H9 (cell line): ENCODE data around the gene EEF2K. TPM values are rescaled to one million over a fixed set of nuclear protein-coding genes. Genes with fewer than 3 reads are reported as not detected.

Experiments
- DNase-seq: peaks from one replicate; pipeline ENCODE4 v3.0.0-alpha.2; 2017
- H2AFZ ChIP-seq: one replicate; pipeline ENCODE4 v1.6.1; 2013; ENCODE audit warnings: mild to moderate bottlenecking, low read length, control low read depth, moderate library complexity
- H2AK5ac ChIP-seq: 2 replicates; pipeline ENCODE4 v1.6.1; 2013; ENCODE audit warnings: low read length, control low read depth, mixed read lengths; ENCODE audit not compliant: insufficient read length
- H2BK120ac ChIP-seq: one replicate; pipeline ENCODE4 v1.6.1; 2013; ENCODE audit warnings: low read depth, mild to moderate bottlenecking, low read length, control low read depth, inconsistent platforms; ENCODE audit not compliant: poor library complexity, severe bottlenecking
- H2BK12ac ChIP-seq: 2 replicates; pipeline ENCODE4 v1.6.1; 2013; ENCODE audit warnings: low read length, control low read depth, mixed read lengths, low read depth; ENCODE audit not compliant: insufficient read length
- H2BK15ac ChIP-seq: 2 replicates; pipeline ENCODE4 v1.6.1; 2013; ENCODE audit warnings: low read depth, low read length, control low read depth
- H2BK20ac ChIP-seq: one replicate; pipeline ENCODE4 v1.6.1; 2013; ENCODE audit warnings: low read depth, mild to moderate bottlenecking, low read length, control low read depth, inconsistent platforms; ENCODE audit not compliant: poor library complexity, severe bottlenecking
- H2BK5ac ChIP-seq: 2 replicates; pipeline ENCODE4 v1.6.1; 2013; ENCODE audit warnings: low read length, control low read depth, mixed read lengths; ENCODE audit not compliant: insufficient read length
- H3K14ac ChIP-seq: 2 replicates; pipeline ENCODE4 v1.6.1; 2013; ENCODE audit warnings: low read length, control low read depth; ENCODE audit not compliant: insufficient read depth
- H3K18ac ChIP-seq: 2 replicates; pipeline ENCODE4 v1.6.1; 2013; ENCODE audit warnings: low read depth, mild to moderate bottlenecking, mixed read lengths, low read length, control low read depth; ENCODE audit not compliant: insufficient read length
- H3K23ac ChIP-seq: 2 replicates; pipeline ENCODE4 v1.6.1; 2013; ENCODE audit warnings: low read length, control low read depth, mixed read lengths, low read depth; ENCODE audit not compliant: insufficient read length
- H3K23me2 ChIP-seq: 2 replicates; pipeline ENCODE4 v1.6.1; 2013; ENCODE audit warnings: low read depth, mild to moderate bottlenecking, mixed read lengths, low read length, control low read depth; ENCODE audit not compliant: insufficient read length, poor library complexity, severe bottlenecking
- H3K27ac ChIP-seq: 2 replicates; pipeline ENCODE4 v1.5.1; 2013; ENCODE audit warnings: low read length, control low read depth, mixed read lengths, low read depth; ENCODE audit not compliant: insufficient read length
- H3K27me3 ChIP-seq: 2 replicates; pipeline ENCODE4 v1.6.1; 2013; ENCODE audit warnings: low read length, control low read depth, inconsistent platforms; ENCODE audit not compliant: insufficient read depth
- H3K4ac ChIP-seq: 2 replicates; pipeline ENCODE4 v1.6.1; 2013; ENCODE audit warnings: low read depth, mild to moderate bottlenecking, control low read depth, inconsistent platforms, low read length, moderate library complexity
- H3K4me1 ChIP-seq: 2 replicates; pipeline ENCODE4 v1.6.1; 2013; ENCODE audit warnings: low read length, control low read depth, inconsistent platforms; ENCODE audit not compliant: insufficient read depth
- H3K4me2 ChIP-seq: 2 replicates; pipeline ENCODE4 v1.6.1; 2013; ENCODE audit warnings: low read length, control low read depth, mixed read lengths; ENCODE audit not compliant: insufficient read length, insufficient read depth
- H3K56ac ChIP-seq: 2 replicates; pipeline ENCODE4 v1.6.1; 2013; ENCODE audit warnings: low read depth, mild to moderate bottlenecking, mixed read lengths, low read length, control low read depth; ENCODE audit not compliant: insufficient read length
- H3K79me1 ChIP-seq: 2 replicates; pipeline ENCODE4 v1.6.1; 2013; ENCODE audit warnings: low read depth, mild to moderate bottlenecking, moderate library complexity, low read length, control low read depth, inconsistent platforms; ENCODE audit not compliant: insufficient read depth, poor library complexity, severe bottlenecking
- H3K79me2 ChIP-seq: 2 replicates; pipeline ENCODE4 v1.6.1; 2013; ENCODE audit warnings: low read length, control low read depth, inconsistent platforms; ENCODE audit not compliant: insufficient read depth
- H3K9ac ChIP-seq: 2 replicates; pipeline ENCODE4 v1.6.1; 2013; ENCODE audit warnings: low read length, control low read depth, mixed read lengths; ENCODE audit not compliant: insufficient read length; ENCODE audit errors: extremely low read depth
- H3K9me3 ChIP-seq: one replicate; pipeline ENCODE4 v1.6.1; 2013; ENCODE audit warnings: low read depth, low read length, inconsistent platforms; ENCODE audit not compliant: control insufficient read depth
- H3T11ph ChIP-seq: one replicate; pipeline ENCODE4 v1.6.1; 2013; ENCODE audit warnings: mild to moderate bottlenecking, low read length, control low read depth, inconsistent platforms
- H4K20me1 ChIP-seq: one replicate; pipeline ENCODE4 v1.6.1; 2013; ENCODE audit not compliant: control insufficient read depth, insufficient read length, insufficient read depth
- H4K5ac ChIP-seq: 2 replicates; pipeline ENCODE4 v1.6.1; 2013; ENCODE audit warnings: low read depth, mild to moderate bottlenecking, mixed read lengths, low read length, control low read depth; ENCODE audit not compliant: insufficient read length
- H4K8ac ChIP-seq: replicated peaks from 2 replicates; pipeline ENCODE4 v1.6.1; 2013; ENCODE audit warnings: low read length, control low read depth, mixed read lengths, low read depth; ENCODE audit not compliant: insufficient read length
- H4K91ac ChIP-seq: 2 replicates; pipeline ENCODE4 v1.6.1; 2013; ENCODE audit warnings: low read depth, mild to moderate bottlenecking, moderate library complexity, mixed read lengths, low read length, control low read depth; ENCODE audit not compliant: insufficient read length
- H3K27ac Mint-ChIP-seq, 3 experiments: 2 replicates in 2 of 3; 3 replicates in 1 of 3; pipeline ENCODE4 v1.8.0; 2020 to 2021; ENCODE audit warnings: mixed read lengths in 3 of 3, mild to moderate bottlenecking in 1 of 3, moderate library complexity in 1 of 3
- H3K27me3 Mint-ChIP-seq: 2 replicates; pipeline ENCODE4 v1.8.0; 2021; ENCODE audit warnings: low read depth, mild to moderate bottlenecking, moderate library complexity, mixed read lengths
- H3K36me3 Mint-ChIP-seq, 3 experiments: 2 replicates in 2 of 3; 3 replicates in 1 of 3; pipeline ENCODE4 v1.8.0; 2020 to 2021; ENCODE audit warnings: low read depth in 3 of 3, mixed read lengths in 3 of 3; ENCODE audit not compliant: insufficient read depth in 1 of 3
- H3K4me1 Mint-ChIP-seq, 2 experiments: 2 replicates each; pipeline ENCODE4 v1.8.0; 2020; ENCODE audit warnings: mixed read lengths in 2 of 2
- H3K4me3 Mint-ChIP-seq, 2 experiments: 2 replicates in 1 of 2; 3 replicates in 1 of 2; pipeline ENCODE4 v1.8.0; 2020 to 2021; ENCODE audit warnings: mild to moderate bottlenecking in 2 of 2, mixed read lengths in 2 of 2, moderate library complexity in 1 of 2
- H3K9me3 Mint-ChIP-seq, 2 experiments: 2 replicates in 1 of 2; 3 replicates in 1 of 2; pipeline ENCODE4 v1.8.0; 2020; ENCODE audit warnings: mild to moderate bottlenecking in 2 of 2, mixed read lengths in 2 of 2, moderate library complexity in 1 of 2
- WGBS: extraction: QIAGEN DNeasy Blood & Tissue Kit; methylation state at CpG from one replicate; pipeline ENCODE4 v1.1.7; 2013; ENCODE audit warnings: missing lambda C conversion rate, low lambda C conversion rate, mixed read lengths; ENCODE audit not compliant: insufficient read length; ENCODE audit errors: extremely low coverage; 5-methylcytosine and 5-hydroxymethylcytosine counted together
- total RNA-seq: library from RNA; stranded (reverse); gene quantifications from 2 replicates; pipeline ENCODE4 v1.2.1, GENCODE V29; 2021
- TF ChIP-seq, protein P1 (sequence below): fragments of 200-600 bp; sonication (generic); conservative IDR thresholded peaks from 3 replicates; pipeline ENCODE4 v1.8.0; 2021; ENCODE audit warnings: antibody characterized with exemption, mild to moderate bottlenecking

Gene EEF2K
- total RNA-seq, 1 experiment from 2014 or later, result 20.7 TPM

DNA sequence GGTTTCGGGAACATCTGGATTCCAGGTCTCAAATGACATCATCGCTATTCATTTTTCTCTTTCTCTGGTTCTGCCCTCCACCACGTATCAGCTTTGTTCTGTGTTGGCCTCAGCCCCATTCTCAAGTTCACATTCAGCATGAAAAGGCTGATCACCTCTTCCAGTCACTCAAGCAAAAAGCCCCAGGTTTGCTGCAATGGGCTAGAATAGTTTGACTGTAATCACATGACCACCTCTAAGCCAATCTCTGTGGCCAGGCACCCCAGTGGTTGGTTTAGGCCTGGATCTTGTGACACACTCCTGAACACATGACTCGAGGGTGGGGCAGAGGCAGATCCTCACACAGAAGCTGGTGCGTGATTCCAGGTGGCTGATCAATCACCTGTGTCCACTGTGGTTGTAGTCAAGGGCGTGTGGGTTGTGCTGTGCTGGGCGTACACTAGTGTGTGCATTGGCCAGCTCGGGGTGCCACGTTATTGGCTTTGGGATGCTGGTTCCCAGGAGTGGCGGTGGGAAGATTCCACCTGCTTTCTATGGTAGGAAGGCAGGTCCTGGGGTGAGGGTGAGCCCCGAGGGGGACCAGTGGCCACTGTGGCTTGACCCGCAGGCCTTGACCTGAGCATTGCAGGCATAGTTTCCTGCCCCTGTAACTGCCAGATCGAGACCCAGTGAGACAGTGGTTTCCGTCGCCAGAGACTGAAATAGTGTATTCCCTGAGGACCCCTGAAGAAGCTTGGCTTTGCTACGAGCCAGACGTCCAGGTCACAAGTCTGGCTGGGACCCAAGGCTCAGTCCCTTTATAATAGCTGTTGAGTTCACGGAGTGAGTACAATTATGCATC lies 12.0 kb downstream of the EEF2K start:
- H3K4me1 ChIP-seq, result no peaks in the 10 kb centered on the region; the same call in 1 of the 2 replicates
- WGBS, result no CpG with 5 or more reads among the region's 18 CpGs
- no peak overlapping the region for H4K5ac ChIP-seq
- no peak overlapping the region for H3K18ac ChIP-seq
- H3K23me2 ChIP-seq, result no peaks in the 10 kb centered on the region
- H4K20me1 ChIP-seq, result no peaks in the 10 kb centered on the region
- H3K23ac ChIP-seq, result no peak overlapping the region
- Mint-ChIP-seq H3K9me3 (peaks cover 0 to 6% of the 10 kb centered on the region in 2 experiments; a peak in 1 of 5 replicates), H3K4me3 (no peak overlapping the region), H3K4me1 (peaks cover 8 to 11% of the 10 kb centered on the region in 2 experiments), H3K27me3 (no peaks in the 10 kb centered on the region; the same call in 1 of the 2 replicates), H3K27ac (peak overlapping the region in 2 of 3 experiments; percentile 10 to 54; a peak in 4 of 7 replicates), H3K36me3 (peaks cover 5 to 20% (median 12%) of the 10 kb centered on the region in 3 experiments; a peak in 6 of 7 replicates)
- DNase-seq, result peak; percentile 59
- H3K79me2 ChIP-seq, result no peaks in the 10 kb centered on the region
- H3K4me2 ChIP-seq, result no peak overlapping the region
- no peak overlapping the region for H3T11ph ChIP-seq
- H2AFZ ChIP-seq, result no peak overlapping the region
- no peak overlapping the region for H2BK15ac ChIP-seq
- H2BK5ac ChIP-seq, result no peak overlapping the region
- TF ChIP-seq, protein P1, sequence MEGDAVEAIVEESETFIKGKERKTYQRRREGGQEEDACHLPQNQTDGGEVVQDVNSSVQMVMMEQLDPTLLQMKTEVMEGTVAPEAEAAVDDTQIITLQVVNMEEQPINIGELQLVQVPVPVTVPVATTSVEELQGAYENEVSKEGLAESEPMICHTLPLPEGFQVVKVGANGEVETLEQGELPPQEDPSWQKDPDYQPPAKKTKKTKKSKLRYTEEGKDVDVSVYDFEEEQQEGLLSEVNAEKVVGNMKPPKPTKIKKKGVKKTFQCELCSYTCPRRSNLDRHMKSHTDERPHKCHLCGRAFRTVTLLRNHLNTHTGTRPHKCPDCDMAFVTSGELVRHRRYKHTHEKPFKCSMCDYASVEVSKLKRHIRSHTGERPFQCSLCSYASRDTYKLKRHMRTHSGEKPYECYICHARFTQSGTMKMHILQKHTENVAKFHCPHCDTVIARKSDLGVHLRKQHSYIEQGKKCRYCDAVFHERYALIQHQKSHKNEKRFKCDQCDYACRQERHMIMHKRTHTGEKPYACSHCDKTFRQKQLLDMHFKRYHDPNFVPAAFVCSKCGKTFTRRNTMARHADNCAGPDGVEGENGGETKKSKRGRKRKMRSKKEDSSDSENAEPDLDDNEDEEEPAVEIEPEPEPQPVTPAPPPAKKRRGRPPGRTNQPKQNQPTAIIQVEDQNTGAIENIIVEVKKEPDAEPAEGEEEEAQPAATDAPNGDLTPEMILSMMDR, result no peak
- no peak overlapping the region for H3K4ac ChIP-seq
- H4K8ac ChIP-seq, result no peak overlapping the region
- H3K27me3 ChIP-seq, result no peaks in the 10 kb centered on the region
- H2BK120ac ChIP-seq, result no peak overlapping the region
- H3K9me3 ChIP-seq, result no peaks in the 10 kb centered on the region
- H2BK12ac ChIP-seq, result no peak overlapping the region
- H3K14ac ChIP-seq, result no peak overlapping the region
- H3K9ac ChIP-seq, result no peak overlapping the region
- H2AK5ac ChIP-seq, result no peak overlapping the region
- no peak overlapping the region for H2BK20ac ChIP-seq
- H3K56ac ChIP-seq, result no peak overlapping the region
- no peak overlapping the region for H3K27ac ChIP-seq
- no peak overlapping the region for H4K91ac ChIP-seq
- no peaks in the 10 kb centered on the region for H3K79me1 ChIP-seq
